Measurements from ENCODE around the gene PCIF1. TPM values are rescaled to one million over a fixed set of nuclear protein-coding genes. Genes with fewer than 3 reads are reported as not detected.

The PCIF1 gene
- polyA plus RNA-seq, 3 donors: 41.0 to 54.9 (median 50.4) TPM

- Histone ChIP-seq H3K4me2 (replicated peaks; ENCODE audit: extremely low read depth, low read length, poor library complexity, severe bottlenecking) (no peak overlapping the region), H3K27me3 (ENCODE audit: control insufficient read depth in 2 of 2, insufficient read depth in 2 of 2, low read length in 2 of 2) (peaks cover 8 to 26% of the 10 kb centered on the region in 2 donors), H3K9ac (ENCODE audit: insufficient read depth, low read length, poor library complexity, severe bottlenecking) (no peak overlapping the region), H2AFZ (ENCODE audit: insufficient read depth, low read depth, low read length, poor library complexity, severe bottlenecking) (no peak overlapping the region), H3K4me3 (replicated peaks in 1 of 3; ENCODE audit: low read depth in 2 of 3, low read length in 3 of 3) (no peak overlapping the region), H3K27ac (ENCODE audit: low read depth in 1 of 2, low read length in 2 of 2) (peak overlapping the region in 1 of 2 donors; percentile 94), H4K20me1 (ENCODE audit: insufficient read depth, low read length) (no peaks in the 10 kb centered on the region), H3K36me3 (replicated peaks in 1 of 2; ENCODE audit: control insufficient read depth in 1 of 2, insufficient read depth in 2 of 2, low read length in 2 of 2) (no peaks in the 10 kb centered on the region), H3K79me2 (ENCODE audit: insufficient read depth, low read length) (no peaks in the 10 kb centered on the region), H3K4me1 (ENCODE audit: control insufficient read depth in 1 of 2, insufficient read depth in 2 of 2, low read length in 2 of 2) (peaks cover 72 to 84% of the 10 kb centered on the region in 2 donors), H3K9me3 (replicated peaks in 1 of 2; ENCODE audit: control insufficient read depth in 1 of 2, insufficient read depth in 1 of 2, low read length in 2 of 2) (no peaks in the 10 kb centered on the region)
- peaks cover 23 to 45% (median 33%) of the 10 kb centered on the region in 3 donors for H3K27me3 Mint-ChIP-seq (ENCODE audit: low read depth in 3 of 3)
- peaks cover 0 to 5% (median 0%) of the 10 kb centered on the region in 7 donors for H3K9me3 Mint-ChIP-seq
- no peak for TF ChIP-seq CTCF (IDR thresholded peaks at IDR 0.05)
- WGBS (ENCODE audit: insufficient coverage): 44% methylated on average over 2 of the region's 3 CpGs
- H3K4me3 Mint-ChIP-seq: peak overlapping the region in 1 of 2 donors; percentile 57
- H3K27ac Mint-ChIP-seq: peak overlapping the region; percentile 47 to 99 (median 98)
- DNase-seq: peak in 2 of 3 donors; percentile 40 to 48
- peaks cover 75% of the 10 kb centered on the region for H3K4me1 Mint-ChIP-seq
- peaks cover 9 to 11% of the 10 kb centered on the region in 2 donors for H3K36me3 Mint-ChIP-seq
- intact Hi-C loops (cut with micrococcal nuclease): no loop called here
Measured at GRCh38 chr20:45997187-45997586, 62.7 kb downstream of the PCIF1 start.

Other genes starting within 250 kb of the PCIF1 start
- not detected for gene WFDC13, start 232.6 kb upstream of the PCIF1 start, polyA plus RNA-seq
- not detected for gene WFDC10B, start 229.7 kb upstream of the PCIF1 start, polyA plus RNA-seq
- gene SPINT4, start 212.3 kb upstream of the PCIF1 start, polyA plus RNA-seq: not detected
- under 1 TPM in 2 of 3 donors, not detected in 1; 0.12 to 0.73 TPM for gene WFDC3, start 142.8 kb upstream of the PCIF1 start, polyA plus RNA-seq
- 100 to 1,000 TPM in 2 of 3 donors, 10 to 100 TPM in 1; 68.5 to 158 (median 144) TPM for gene DNTTIP1, start 142.7 kb upstream of the PCIF1 start, polyA plus RNA-seq
- gene UBE2C, start 122.0 kb upstream of the PCIF1 start, polyA plus RNA-seq: under 1 TPM in 2 of 3 donors, not detected in 1; 0.15 to 0.58 TPM
- gene TNNC2, start 107.4 kb upstream of the PCIF1 start, polyA plus RNA-seq: 1 to 10 TPM in 2 of 3 donors, under 1 TPM in 1; 0.71 to 1.2 (median 1.0) TPM
- gene SNX21, start 100.9 kb upstream of the PCIF1 start, polyA plus RNA-seq: 10 to 100 TPM; 11.2 to 16.9 (median 12.7) TPM
- 10 to 100 TPM; 40.9 to 52.4 (median 44.6) TPM for gene ACOT8, start 77.3 kb upstream of the PCIF1 start, polyA plus RNA-seq
- 1 to 10 TPM in 1 of 3 donors, under 1 TPM in 2; 0.29 to 1.5 (median 0.64) TPM for gene ZSWIM3, start 77.1 kb upstream of the PCIF1 start, polyA plus RNA-seq
- 1 to 10 TPM; 2.5 to 2.6 (median 2.5) TPM for gene ZSWIM1, start 53.5 kb upstream of the PCIF1 start, polyA plus RNA-seq
- under 1 TPM in 1 of 3 donors, not detected in 2; 0.76 TPM for gene SPATA25, start 47.1 kb upstream of the PCIF1 start, polyA plus RNA-seq
- 1 to 10 TPM in 1 of 3 donors, under 1 TPM in 1, not detected in 1; 0.14 to 1.1 TPM for gene NEURL2, start 43.5 kb upstream of the PCIF1 start, polyA plus RNA-seq
- gene CTSA, start 43.3 kb upstream of the PCIF1 start, polyA plus RNA-seq: 100 to 1,000 TPM; 279 to 489 (median 366) TPM
- 1 to 10 TPM; 1.6 to 3.0 (median 2.9) TPM for gene PLTP, start 22.5 kb upstream of the PCIF1 start, polyA plus RNA-seq
- 10 to 100 TPM in 1 of 3 donors, 1 to 10 TPM in 2; 2.7 to 39.6 (median 3.1) TPM for gene ZNF335, start 37.5 kb downstream of the PCIF1 start, polyA plus RNA-seq
- gene MMP9, start 74.2 kb downstream of the PCIF1 start, polyA plus RNA-seq: 1 to 10 TPM in 2 of 3 donors, under 1 TPM in 1; 0.88 to 4.3 (median 1.6) TPM
- not detected for gene SLC12A5, start 94.5 kb downstream of the PCIF1 start, polyA plus RNA-seq
- gene NCOA5, start 155.3 kb downstream of the PCIF1 start, polyA plus RNA-seq: 10 to 100 TPM in 1 of 3 donors, 1 to 10 TPM in 2; 4.5 to 10.2 (median 6.0) TPM
- 10 to 100 TPM; 14.4 to 26.1 (median 18.8) TPM for gene CD40, start 183.6 kb downstream of the PCIF1 start, polyA plus RNA-seq

Data from CD14-positive monocyte (primary cell).